ENCODE measurements around the gene IMMP2L.

The IMMP2L gene

GRCh38 chr7:111229181-111229740 is 333.0 kb downstream of the IMMP2L start:
- no peak overlapping the region for H3K4me3 ChIP-seq (ENCODE audit: low read length)
- no peak for TF ChIP-seq ZNF274 (IDR thresholded peaks at IDR 0.05; ENCODE audit: low read depth, low read length)

DNA sequence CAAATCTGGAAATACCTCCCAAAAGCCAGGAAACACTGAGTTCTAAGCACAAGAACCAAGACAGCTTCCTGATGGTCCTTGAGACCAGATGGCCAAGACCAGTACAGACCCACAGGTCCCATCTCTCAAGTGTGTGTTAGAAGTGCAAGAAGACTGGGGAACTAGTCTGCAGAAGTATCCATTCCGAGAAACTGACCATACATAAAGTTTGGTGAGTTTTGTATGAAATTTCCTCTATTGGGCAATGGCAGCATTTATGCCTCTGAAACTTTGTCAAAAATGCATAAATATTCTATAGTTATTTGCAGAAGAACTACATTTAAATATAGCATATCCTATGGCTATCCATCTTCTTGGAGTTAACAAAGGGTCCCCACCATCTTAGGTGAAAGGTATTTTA is 333.9 kb downstream of the IMMP2L start:
- TF ChIP-seq ZNF274 (IDR thresholded peaks at IDR 0.05; ENCODE audit: low read depth, low read length): no peak
- H3K4me3 ChIP-seq (ENCODE audit: low read length): no peak overlapping the region

GRCh38 chr7:111226800-111227199 is 335.5 kb downstream of the IMMP2L start:
- H3K4me3 ChIP-seq (ENCODE audit: low read length): no peak overlapping the region
- TF ChIP-seq ZNF274 (IDR thresholded peaks at IDR 0.05; ENCODE audit: low read depth, low read length): no peak

DNA sequence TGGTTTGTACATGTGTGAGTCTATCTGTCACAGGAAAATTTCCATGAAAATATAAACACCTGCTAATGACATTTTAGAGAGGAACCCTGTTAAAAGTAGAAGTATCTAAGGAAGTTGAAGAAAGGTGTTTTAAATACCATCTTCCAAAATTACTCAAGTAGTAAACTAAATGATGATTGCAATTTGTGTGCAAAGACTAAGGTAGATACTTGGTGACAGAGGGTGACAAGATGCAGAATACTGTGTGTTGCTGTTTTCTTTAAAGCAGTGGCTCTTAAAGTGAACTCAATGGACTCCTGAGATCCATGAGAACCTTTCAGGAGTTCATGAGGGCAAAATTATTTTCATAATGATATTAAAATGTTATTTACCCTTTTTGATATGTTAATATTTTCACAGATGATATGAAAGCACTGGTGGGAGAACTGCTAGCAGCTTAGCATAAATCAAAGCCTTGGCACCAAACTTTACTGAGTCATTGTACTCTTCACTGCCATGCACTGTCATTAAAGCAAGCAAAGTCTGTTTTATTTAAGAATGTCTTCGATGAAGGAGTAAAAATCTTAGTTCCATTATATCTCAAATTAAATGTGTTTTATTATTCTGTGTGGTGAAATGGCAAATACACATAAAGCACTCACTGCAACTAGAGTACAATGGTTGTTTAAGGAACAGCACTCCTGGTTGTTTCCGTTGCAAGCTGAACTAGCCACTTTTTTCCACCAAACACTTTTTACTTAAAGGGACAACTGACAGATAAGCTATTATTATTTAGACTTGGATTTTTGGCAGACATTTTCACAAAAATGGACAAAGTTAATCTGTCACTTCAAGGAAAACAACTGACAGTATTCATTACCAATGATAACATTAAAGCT is 337.7 kb downstream of the IMMP2L start:
- no peak overlapping the region for H3K4me3 ChIP-seq (ENCODE audit: low read length)
- TF ChIP-seq ZNF274 (IDR thresholded peaks at IDR 0.05; ENCODE audit: low read depth, low read length): no peak

DNA sequence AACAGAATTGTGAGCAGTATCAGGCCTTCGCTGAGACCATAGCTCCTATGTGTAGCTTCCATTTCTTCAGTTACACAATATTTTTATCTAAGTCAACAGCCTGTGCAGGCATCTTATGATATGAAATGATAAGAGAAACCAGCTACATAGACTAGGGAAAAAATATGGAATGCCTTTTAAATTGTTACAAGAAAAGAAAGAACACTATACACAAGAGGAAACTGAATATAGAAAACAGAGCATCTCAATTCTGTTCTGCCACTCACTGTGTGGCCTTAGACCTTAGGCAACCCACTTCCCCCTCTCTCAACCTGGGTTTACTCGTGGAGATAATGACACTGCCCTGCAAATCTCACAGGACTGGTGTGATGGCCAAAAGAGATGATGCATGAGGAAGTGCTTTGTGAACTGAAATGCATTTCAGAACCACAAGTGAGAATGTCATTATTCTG is 338.5 kb downstream of the IMMP2L start:
- TF ChIP-seq ZNF274 (IDR thresholded peaks at IDR 0.05; ENCODE audit: low read depth, low read length): no peak
- no peak overlapping the region for H3K4me3 ChIP-seq (ENCODE audit: low read length)

GRCh38 chr7:111215550-111215949 is 346.7 kb downstream of the IMMP2L start:
- no peak for TF ChIP-seq ZNF274 (IDR thresholded peaks at IDR 0.05; ENCODE audit: low read depth, low read length)
- no peak overlapping the region for H3K4me3 ChIP-seq (ENCODE audit: low read length)

- no peak for TF ChIP-seq ZNF274 (IDR thresholded peaks at IDR 0.05; ENCODE audit: low read depth, low read length)
- no peak overlapping the region for H3K4me3 ChIP-seq (ENCODE audit: low read length)
Measured at GRCh38 chr7:111212857-111213523, 349.3 kb downstream of the IMMP2L start.

- H3K4me3 ChIP-seq (ENCODE audit: low read length): no peak overlapping the region
- no peak for TF ChIP-seq ZNF274 (IDR thresholded peaks at IDR 0.05; ENCODE audit: low read depth, low read length)
Measured at GRCh38 chr7:111210996-111211395, 351.3 kb downstream of the IMMP2L start.

- TF ChIP-seq ZNF274 (IDR thresholded peaks at IDR 0.05; ENCODE audit: low read depth, low read length): no peak
- H3K4me3 ChIP-seq (ENCODE audit: low read length): no peak overlapping the region
Measured at GRCh38 chr7:111210043-111210442, 352.2 kb downstream of the IMMP2L start.

GRCh38 chr7:111205251-111205650 is 357.0 kb downstream of the IMMP2L start:
- no peak overlapping the region for H3K4me3 ChIP-seq (ENCODE audit: low read length)
- TF ChIP-seq ZNF274 (IDR thresholded peaks at IDR 0.05; ENCODE audit: low read depth, low read length): no peak

- no peak for TF ChIP-seq ZNF274 (IDR thresholded peaks at IDR 0.05; ENCODE audit: low read depth, low read length)
- H3K4me3 ChIP-seq (ENCODE audit: low read length): no peak overlapping the region
Measured at GRCh38 chr7:111202321-111202720, 360.0 kb downstream of the IMMP2L start.

DNA sequence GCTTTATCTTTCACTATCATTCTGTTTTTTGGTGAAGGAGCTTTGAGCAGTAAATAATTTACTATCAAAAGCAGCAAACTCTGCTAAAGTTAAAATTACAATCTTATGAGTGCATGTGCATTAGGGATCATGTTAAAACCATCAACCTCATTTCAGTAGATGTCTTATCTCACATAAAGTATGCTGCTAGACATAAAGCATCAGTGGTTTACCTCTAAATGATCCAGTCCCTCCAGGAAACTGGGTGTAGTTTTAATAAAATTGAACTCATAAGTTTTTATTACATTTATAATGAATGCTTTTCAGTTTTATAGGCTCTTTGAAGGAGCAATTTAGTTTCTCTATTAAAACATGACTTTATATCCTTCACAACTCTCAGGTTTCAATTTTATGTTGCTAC is 362.6 kb downstream of the IMMP2L start:
- H3K4me3 ChIP-seq (ENCODE audit: low read length): no peak overlapping the region
- no peak for TF ChIP-seq ZNF274 (IDR thresholded peaks at IDR 0.05; ENCODE audit: low read depth, low read length)

DNA sequence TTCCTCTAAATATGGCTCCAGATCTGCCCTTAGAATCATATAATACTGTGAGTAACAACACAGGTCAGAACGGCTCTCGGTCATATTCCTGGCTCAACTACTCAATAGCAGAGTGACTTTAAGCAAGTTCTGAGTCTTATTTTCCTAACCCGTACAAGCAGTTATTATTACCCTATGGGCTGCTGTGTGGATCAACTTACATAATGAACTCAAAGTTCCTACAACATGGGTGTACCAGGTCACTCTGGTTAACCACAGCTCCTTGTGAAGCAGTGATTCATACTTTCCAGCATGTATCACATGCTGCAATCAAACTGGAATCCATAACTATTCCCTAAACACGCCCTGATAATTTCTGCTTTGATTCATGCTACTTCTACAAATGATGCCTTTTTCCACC is 364.0 kb downstream of the IMMP2L start:
- no peak for TF ChIP-seq ZNF274 (IDR thresholded peaks at IDR 0.05; ENCODE audit: low read depth, low read length)
- no peak overlapping the region for H3K4me3 ChIP-seq (ENCODE audit: low read length)

DNA sequence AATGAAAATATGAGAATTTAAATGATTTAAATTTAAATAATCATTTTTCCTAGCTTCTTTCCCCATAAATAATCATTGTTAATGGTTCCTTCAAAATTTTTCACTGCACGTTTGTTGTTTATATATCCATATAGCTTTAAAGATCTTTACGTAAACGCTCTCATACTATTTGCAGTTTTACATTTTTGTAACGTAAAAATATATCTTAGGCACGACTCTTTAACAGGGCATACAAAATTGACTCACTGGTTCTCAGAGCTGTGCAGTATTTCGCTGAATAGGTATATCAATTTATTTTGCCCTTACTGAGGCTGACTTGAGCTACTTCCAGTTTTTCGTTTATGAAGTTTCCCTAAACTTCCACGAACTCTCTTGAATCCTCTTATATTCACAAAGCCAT is 365.6 kb downstream of the IMMP2L start:
- no peak for TF ChIP-seq ZNF274 (IDR thresholded peaks at IDR 0.05; ENCODE audit: low read depth, low read length)
- no peak overlapping the region for H3K4me3 ChIP-seq (ENCODE audit: low read length)

Measured in GM08714 (cell line).